HEK293 (cell line): ENCODE measurements around the gene TSC22D1.

ENCODE experiments used
- BCL11B ChIP-seq: fragments of 450-650 bp; formaldehyde crosslinking; IDR thresholded peaks from 2 replicates; pipeline ENCODE4 v1.5.1; 2016; ENCODE audit warnings: low read depth, missing biosample characterization, missing genetic modification characterization
- BCL6B ChIP-seq: fragments of 450-650 bp; formaldehyde crosslinking; IDR thresholded peaks from 2 replicates; pipeline ENCODE4 v1.5.1; 2017; ENCODE audit warnings: missing biosample characterization, missing genetic modification characterization
- FEZF1 ChIP-seq: fragments of 450-650 bp; formaldehyde crosslinking; IDR thresholded peaks from 2 replicates; pipeline ENCODE4 v1.5.1; 2016; ENCODE audit warnings: missing biosample characterization, missing genetic modification characterization
- GLI4 ChIP-seq: fragments of 450-650 bp; formaldehyde crosslinking; IDR thresholded peaks from 2 replicates; pipeline ENCODE4 v1.5.1; 2016; ENCODE audit warnings: missing biosample characterization, missing genetic modification characterization
- HOXC10 ChIP-seq: sonication (generic); formaldehyde crosslinking; IDR thresholded peaks from 2 replicates; pipeline ENCODE4 v1.8.1; 2023; ENCODE audit warnings: mild to moderate bottlenecking, missing genetic modification reagents
- SP7 ChIP-seq: fragments of 450-650 bp; formaldehyde crosslinking; IDR thresholded peaks from 2 replicates; pipeline ENCODE4 v1.5.1; 2016; ENCODE audit warnings: missing biosample characterization, missing genetic modification characterization
- YY2 ChIP-seq: fragments of 450-650 bp; formaldehyde crosslinking; IDR thresholded peaks from 2 replicates; pipeline ENCODE4 v1.5.1; 2016; ENCODE audit warnings: missing biosample characterization, missing genetic modification characterization
- ZBTB26 ChIP-seq: fragments of 450-650 bp; formaldehyde crosslinking; optimal IDR thresholded peaks from 2 replicates; pipeline ENCODE3; 2016; ENCODE audit warnings: missing biosample characterization, mild to moderate bottlenecking, missing genetic modification characterization
- ZFHX2 ChIP-seq: fragments of 450-650 bp; formaldehyde crosslinking; conservative IDR thresholded peaks from 2 replicates; pipeline ENCODE4 v1.5.1; 2016; ENCODE audit warnings: missing biosample characterization, missing genetic modification characterization
- ZFP37 ChIP-seq: fragments of 450-650 bp; formaldehyde crosslinking; IDR thresholded peaks from 2 replicates; pipeline ENCODE4 v1.5.1; 2016; ENCODE audit warnings: missing biosample characterization, missing genetic modification characterization
- ZNF112 ChIP-seq: fragments of 450-650 bp; formaldehyde crosslinking; IDR thresholded peaks from 2 replicates; pipeline ENCODE4 v1.5.0; 2017; ENCODE audit warnings: missing biosample characterization, missing genetic modification characterization
- ZNF169 ChIP-seq: fragments of 450-650 bp; formaldehyde crosslinking; IDR thresholded peaks from 2 replicates; pipeline ENCODE4 v1.5.1; 2016; ENCODE audit warnings: missing biosample characterization, missing genetic modification characterization
- ZNF175 ChIP-seq: fragments of 450-650 bp; formaldehyde crosslinking; IDR thresholded peaks from 2 replicates; pipeline ENCODE4 v1.5.1; 2016; ENCODE audit warnings: missing biosample characterization, missing genetic modification characterization
- ZNF18 ChIP-seq: fragments of 450-650 bp; formaldehyde crosslinking; IDR thresholded peaks from 2 replicates; pipeline ENCODE4 v1.5.1; 2016; ENCODE audit warnings: missing biosample characterization, missing genetic modification characterization
- ZNF202 ChIP-seq: fragments of 450-650 bp; formaldehyde crosslinking; IDR thresholded peaks from 2 replicates; pipeline ENCODE4 v1.5.1; 2016; ENCODE audit warnings: missing biosample characterization, missing genetic modification characterization, borderline replicate concordance
- ZNF211 ChIP-seq: fragments of 450-650 bp; formaldehyde crosslinking; IDR thresholded peaks from 2 replicates; pipeline ENCODE4 v1.5.1; 2016; ENCODE audit warnings: low read depth, missing biosample characterization, missing genetic modification characterization
- ZNF223 ChIP-seq: fragments of 450-650 bp; formaldehyde crosslinking; IDR thresholded peaks from 2 replicates; pipeline ENCODE4 v1.5.1; 2016; ENCODE audit warnings: missing biosample characterization, missing genetic modification characterization
- ZNF354C ChIP-seq: fragments of 450-650 bp; formaldehyde crosslinking; IDR thresholded peaks from 2 replicates; pipeline ENCODE4 v1.5.1; 2016; ENCODE audit warnings: missing biosample characterization, missing genetic modification characterization, low read depth, borderline replicate concordance
- ZNF404 ChIP-seq: fragments of 450-650 bp; formaldehyde crosslinking; IDR thresholded peaks from 2 replicates; pipeline ENCODE4 v1.5.1; 2017; ENCODE audit warnings: missing biosample characterization, missing genetic modification characterization
- ZNF423 ChIP-seq: fragments of 450-650 bp; formaldehyde crosslinking; IDR thresholded peaks from 2 replicates; pipeline ENCODE4 v1.5.1; 2016; ENCODE audit warnings: missing biosample characterization, missing genetic modification characterization
- ZNF488 ChIP-seq: fragments of 450-650 bp; formaldehyde crosslinking; IDR thresholded peaks from 2 replicates; pipeline ENCODE4 v1.5.1; 2016; ENCODE audit warnings: missing biosample characterization, missing genetic modification characterization
- ZNF529 ChIP-seq: fragments of 450-650 bp; formaldehyde crosslinking; IDR thresholded peaks from 2 replicates; pipeline ENCODE4 v1.5.1; 2017; ENCODE audit warnings: missing genetic modification characterization, missing biosample characterization; ENCODE audit not compliant: insufficient replicate concordance
- ZNF544 ChIP-seq: fragments of 450-650 bp; formaldehyde crosslinking; IDR thresholded peaks from 2 replicates; pipeline ENCODE4 v1.5.0; 2017; ENCODE audit warnings: missing biosample characterization, missing genetic modification characterization
- ZNF654 ChIP-seq: fragments of 450-650 bp; formaldehyde crosslinking; IDR thresholded peaks from 2 replicates; pipeline ENCODE4 v1.5.1; 2016; ENCODE audit warnings: low read depth, missing biosample characterization, missing genetic modification characterization
- ZNF664 ChIP-seq: fragments of 450-650 bp; formaldehyde crosslinking; IDR thresholded peaks from 2 replicates; pipeline ENCODE4 v1.5.1; 2016; ENCODE audit warnings: missing biosample characterization, missing genetic modification characterization
- ZNF692 ChIP-seq: fragments of 450-650 bp; formaldehyde crosslinking; IDR thresholded peaks from 2 replicates; pipeline ENCODE4 v1.5.1; 2016; ENCODE audit warnings: missing biosample characterization, missing genetic modification characterization
- ZNF704 ChIP-seq: fragments of 450-650 bp; formaldehyde crosslinking; IDR thresholded peaks from 2 replicates; pipeline ENCODE4 v1.5.1; 2016; ENCODE audit warnings: missing biosample characterization, missing genetic modification characterization
- ZNF747 ChIP-seq: fragments of 450-650 bp; formaldehyde crosslinking; IDR thresholded peaks from 2 replicates; pipeline ENCODE4 v1.5.1; 2016; ENCODE audit warnings: missing biosample characterization, missing genetic modification characterization
- ZNF76 ChIP-seq: fragments of 450-650 bp; formaldehyde crosslinking; IDR thresholded peaks from 2 replicates; pipeline ENCODE4; 2016; ENCODE audit warnings: low read depth, missing biosample characterization, missing genetic modification characterization, borderline replicate concordance
- ZSCAN18 ChIP-seq: fragments of 450-650 bp; formaldehyde crosslinking; IDR thresholded peaks from 2 replicates; pipeline ENCODE4 v1.5.1; 2016; ENCODE audit warnings: missing biosample characterization, missing genetic modification characterization

Gene TSC22D1

GRCh38 chr13:44577236-44578066 lies 1.3 kb upstream of the TSC22D1 start (continued):
- TF ChIP-seq ZNF692 (tag by site-specific recombination) (no peak), BCL11B (no peak), ZNF18 (tag by site-specific recombination) (peak; percentile 63), FEZF1 (tag by site-specific recombination) (peak; percentile 3; the same call in 1 of the 2 replicates), ZNF112 (tag by site-specific recombination) (no peak), ZNF423 (tag by site-specific recombination) (0 out of 2 replicates have a peak, but pooled peaks have one; percentile 25), ZNF747 (tag by site-specific recombination) (no peak), ZNF544 (tag by site-specific recombination) (no peak), ZSCAN18 (tag by site-specific recombination) (no peak), ZNF169 (no peak), ZNF654 (tag by site-specific recombination) (no peak), ZBTB26 (tag by site-specific recombination) (peak; percentile 84), BCL6B (tag by site-specific recombination) (no peak), ZNF223 (tag by site-specific recombination) (no peak), ZFP37 (tag by site-specific recombination) (no peak), ZNF529 (tag by site-specific recombination) (no peak), GLI4 (tag by site-specific recombination) (0 out of 2 replicates have a peak, but pooled peaks have one; percentile 80), SP7 (tag by site-specific recombination) (peak; percentile 77), ZNF76 (tag by site-specific recombination) (peak; percentile 75), ZNF202 (no peak), ZNF175 (tag by site-specific recombination) (no peak), HOXC10 (no peak), YY2 (tag by site-specific recombination) (no peak), ZNF664 (tag by site-specific recombination) (no peak), ZNF488 (tag by site-specific recombination) (no peak), ZNF211 (no peak), ZNF354C (tag by site-specific recombination) (no peak), ZNF704 (tag by site-specific recombination) (no peak), ZFHX2 (tag by site-specific recombination) (peak; percentile 90), ZNF404 (tag by site-specific recombination) (no peak)
